Thyroid gland (tissue), 4 donors: Measurements from ENCODE around the gene NRN1. TPM values are rescaled to one million over a fixed set of nuclear protein-coding genes. Genes with fewer than 3 reads are reported as not detected.

Experiments
- DNase-seq, 2 donors: peaks; one replicate each; pipeline ENCODE4 v3.0.0-alpha.2; 2019
- H3K27ac ChIP-seq, 3 donors: fragments of 200-600 bp; sonication (generic); 1 replicate in 2 of 3; 2 replicates in 1 of 3; pipeline ENCODE4 v1.5.1; 2016 to 2019; ENCODE audit warnings: mild to moderate bottlenecking in 1 of 3, moderate library complexity in 1 of 3
- H3K27me3 ChIP-seq: fragments of 200-600 bp; sonication (generic); one replicate; pipeline ENCODE4 v1.5.1; 2019
- H3K36me3 ChIP-seq, 2 donors: fragments of 200-600 bp; sonication (generic); one replicate each; pipeline ENCODE4 v1.5.1; 2016 to 2019
- H3K4me1 ChIP-seq, 2 donors: fragments of 200-600 bp; sonication (generic); one replicate each; pipeline ENCODE4 v1.5.1; 2017 to 2019
- H3K4me3 ChIP-seq, 3 donors: fragments of 200-600 bp; sonication (generic); replicated peaks in 1 of 3; 1 replicate in 2 of 3; 2 replicates in 1 of 3; pipeline ENCODE4 v1.5.1; 2016; ENCODE audit warnings: mild to moderate bottlenecking in 1 of 3
- H3K9me3 ChIP-seq: fragments of 200-600 bp; sonication (generic); one replicate; pipeline ENCODE4 v1.5.1; 2017
- POLR2A ChIP-seq, 2 donors: fragments of 450-650 bp; IDR thresholded peaks; one replicate each; pipeline ENCODE4 v1.6.1; 2017; ENCODE audit warnings: antibody characterized with exemption in 2 of 2, mild to moderate bottlenecking in 2 of 2, moderate library complexity in 1 of 2
- WGBS, 2 donors: methylation state at CpG; one replicate each; pipeline ENCODE4 v1.1.5; 2017; 5-methylcytosine and 5-hydroxymethylcytosine counted together
- intact Hi-C: fragments of 100-400 bp; cut with DNase I; formaldehyde crosslinking; loops from one replicate; pipeline ENCODE4 v1.15.1; 2023
- total RNA-seq, 4 donors: library from RNA; depleted of rRNA; stranded (reverse); fragments of >200 nt; gene quantifications; one replicate each; pipeline ENCODE4 v1.2.3, GENCODE V29; 2016
- TF ChIP-seq, protein P1 (sequence below), 6 experiments: fragments of 200-600 bp in 3 of 6; fragments of 450-650 bp in 3 of 6; sonication (generic) in 3 of 6; IDR thresholded peaks; one replicate each; pipeline ENCODE4 v1.5.1; 2016 to 2019; ENCODE audit warnings: antibody characterized with exemption in 6 of 6, mild to moderate bottlenecking in 2 of 6, inconsistent platforms in 1 of 6, moderate library complexity in 1 of 6

Gene NRN1
- total RNA-seq, 4 donors from 2014 or later, result 1.1 to 10.3 (median 6.2) TPM

DNA sequence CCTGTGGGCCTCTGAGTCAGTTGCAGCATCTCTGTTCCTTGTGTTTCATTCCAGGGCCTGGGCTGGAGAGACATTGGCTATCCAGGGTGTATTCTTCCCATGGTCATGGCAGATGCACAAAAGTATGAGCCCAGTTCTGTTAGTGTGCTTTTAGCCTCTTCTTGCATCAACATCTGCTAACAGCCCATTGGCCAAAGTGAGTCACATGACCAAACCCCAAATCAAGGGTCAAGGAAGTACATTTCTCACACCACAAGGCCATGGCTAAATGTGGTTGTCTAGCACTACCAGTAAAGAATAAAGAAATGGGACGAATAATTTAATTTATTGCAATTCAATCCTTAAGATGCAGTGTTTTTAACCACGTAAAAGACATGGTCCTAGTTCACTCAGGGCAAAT, 43.9 kb downstream of the NRN1 start:
- no peaks in the 10 kb centered on the region for H3K27me3 ChIP-seq
- TF ChIP-seq, protein P1, sequence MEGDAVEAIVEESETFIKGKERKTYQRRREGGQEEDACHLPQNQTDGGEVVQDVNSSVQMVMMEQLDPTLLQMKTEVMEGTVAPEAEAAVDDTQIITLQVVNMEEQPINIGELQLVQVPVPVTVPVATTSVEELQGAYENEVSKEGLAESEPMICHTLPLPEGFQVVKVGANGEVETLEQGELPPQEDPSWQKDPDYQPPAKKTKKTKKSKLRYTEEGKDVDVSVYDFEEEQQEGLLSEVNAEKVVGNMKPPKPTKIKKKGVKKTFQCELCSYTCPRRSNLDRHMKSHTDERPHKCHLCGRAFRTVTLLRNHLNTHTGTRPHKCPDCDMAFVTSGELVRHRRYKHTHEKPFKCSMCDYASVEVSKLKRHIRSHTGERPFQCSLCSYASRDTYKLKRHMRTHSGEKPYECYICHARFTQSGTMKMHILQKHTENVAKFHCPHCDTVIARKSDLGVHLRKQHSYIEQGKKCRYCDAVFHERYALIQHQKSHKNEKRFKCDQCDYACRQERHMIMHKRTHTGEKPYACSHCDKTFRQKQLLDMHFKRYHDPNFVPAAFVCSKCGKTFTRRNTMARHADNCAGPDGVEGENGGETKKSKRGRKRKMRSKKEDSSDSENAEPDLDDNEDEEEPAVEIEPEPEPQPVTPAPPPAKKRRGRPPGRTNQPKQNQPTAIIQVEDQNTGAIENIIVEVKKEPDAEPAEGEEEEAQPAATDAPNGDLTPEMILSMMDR (IDR thresholded peaks at IDR 0.05), result no peak
- no peak for TF ChIP-seq POLR2A (IDR thresholded peaks at IDR 0.05)
- H3K27ac ChIP-seq, result no peak overlapping the region
- no peaks in the 10 kb centered on the region for H3K9me3 ChIP-seq
- no peaks in the 10 kb centered on the region for H3K36me3 ChIP-seq
- no peaks in the 10 kb centered on the region for H3K4me1 ChIP-seq
- no peak overlapping the region for H3K4me3 ChIP-seq
- DNase-seq, result no peak
- 95 to 97% methylated on average over 2 of the region's 2 CpGs for WGBS, 2 donors
- intact Hi-C loops, result no loop called here

DNA sequence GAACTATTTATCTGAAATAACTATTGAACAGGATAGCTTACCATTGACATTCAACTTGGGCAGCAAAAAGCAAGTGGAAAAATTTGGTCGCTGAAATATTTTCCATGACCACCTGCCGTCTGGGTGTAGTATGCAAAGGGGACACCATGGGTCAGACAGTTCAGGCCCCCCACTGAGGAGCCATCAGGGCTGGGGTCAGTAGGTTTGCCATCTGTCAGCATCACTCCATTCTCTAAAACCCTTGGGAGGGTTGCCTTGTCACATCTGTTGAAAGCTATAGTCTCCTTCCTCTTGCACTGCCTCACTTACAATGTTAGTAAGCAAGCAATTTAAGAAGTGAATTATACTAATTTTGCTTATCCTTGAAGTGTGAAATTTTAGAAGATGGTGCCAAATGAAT, 44.9 kb downstream of the NRN1 start:
- DNase-seq, result no peak
- Histone ChIP-seq H3K27ac (no peak overlapping the region), H3K27me3 (no peaks in the 10 kb centered on the region), H3K36me3 (no peaks in the 10 kb centered on the region), H3K4me1 (no peaks in the 10 kb centered on the region), H3K9me3 (no peaks in the 10 kb centered on the region), H3K4me3 (no peak overlapping the region)
- intact Hi-C loops, result no loop called here
- 86 to 92% methylated on average over 2 of the region's 2 CpGs for WGBS, 2 donors
- TF ChIP-seq, protein P1 (IDR thresholded peaks at IDR 0.05), result no peak
- no peak for TF ChIP-seq POLR2A (IDR thresholded peaks at IDR 0.05)

DNA sequence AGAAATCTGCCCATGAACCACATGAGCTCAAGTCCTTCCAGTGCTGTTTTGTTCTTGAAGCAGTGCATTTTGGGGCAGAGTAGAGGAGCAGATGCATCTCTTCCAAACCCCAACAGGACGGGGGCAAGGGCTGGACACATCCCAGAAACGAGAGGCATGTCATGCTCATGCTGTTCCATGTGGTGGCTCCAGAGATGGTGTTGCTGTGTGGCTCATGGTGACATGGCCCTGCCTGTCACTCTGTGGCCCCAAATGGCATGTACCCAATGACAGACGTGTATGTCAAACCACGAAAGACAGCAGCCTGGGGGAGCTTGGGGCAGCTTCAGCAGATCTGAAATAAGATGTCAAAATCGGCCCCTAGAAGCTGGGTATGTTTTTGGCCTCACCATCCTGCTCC, 46.3 kb downstream of the NRN1 start:
- no peaks in the 10 kb centered on the region for H3K36me3 ChIP-seq
- H3K4me3 ChIP-seq, result no peak overlapping the region
- TF ChIP-seq, protein P1 (IDR thresholded peaks at IDR 0.05), result no peak
- TF ChIP-seq POLR2A (IDR thresholded peaks at IDR 0.05), result no peak
- H3K27ac ChIP-seq, result no peak overlapping the region
- H3K4me1 ChIP-seq, result no peaks in the 10 kb centered on the region
- WGBS, 2 donors, result 89 to 94% methylated on average over 5 of the region's 5 CpGs
- no peaks in the 10 kb centered on the region for H3K9me3 ChIP-seq
- no peaks in the 10 kb centered on the region for H3K27me3 ChIP-seq
- intact Hi-C loops, result no loop called here
- DNase-seq, result no peak

DNA sequence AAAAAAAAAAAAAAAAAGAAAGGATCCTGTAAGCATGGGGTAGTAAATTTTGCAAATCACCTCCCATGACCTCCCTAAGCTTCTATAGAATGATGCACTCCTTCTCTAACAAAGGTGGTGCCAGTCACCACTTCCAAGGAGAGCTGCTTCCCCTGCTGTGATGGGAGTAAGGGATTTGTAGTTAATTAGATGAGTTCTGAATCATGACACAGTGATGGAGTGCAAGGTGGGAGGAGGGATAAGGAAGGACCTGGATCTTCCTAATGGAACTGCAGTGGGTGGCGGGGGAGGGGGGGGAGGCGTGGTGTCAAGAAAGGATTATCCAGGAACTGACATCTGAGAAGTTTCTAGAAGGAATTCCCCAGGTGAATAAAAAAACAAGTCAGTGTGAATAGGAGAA, 47.8 kb downstream of the NRN1 start:
- intact Hi-C loops, result no loop called here
- H3K27ac ChIP-seq, result no peak overlapping the region
- TF ChIP-seq POLR2A (IDR thresholded peaks at IDR 0.05), result no peak
- TF ChIP-seq, protein P1 (IDR thresholded peaks at IDR 0.05), result no peak
- no peaks in the 10 kb centered on the region for H3K4me1 ChIP-seq
- H3K36me3 ChIP-seq, result no peaks in the 10 kb centered on the region
- H3K4me3 ChIP-seq, result no peak overlapping the region
- WGBS, 2 donors, result 84% methylated on average over 2 of the region's 2 CpGs
- no peak for DNase-seq
- no peaks in the 10 kb centered on the region for H3K27me3 ChIP-seq
- no peaks in the 10 kb centered on the region for H3K9me3 ChIP-seq

DNA sequence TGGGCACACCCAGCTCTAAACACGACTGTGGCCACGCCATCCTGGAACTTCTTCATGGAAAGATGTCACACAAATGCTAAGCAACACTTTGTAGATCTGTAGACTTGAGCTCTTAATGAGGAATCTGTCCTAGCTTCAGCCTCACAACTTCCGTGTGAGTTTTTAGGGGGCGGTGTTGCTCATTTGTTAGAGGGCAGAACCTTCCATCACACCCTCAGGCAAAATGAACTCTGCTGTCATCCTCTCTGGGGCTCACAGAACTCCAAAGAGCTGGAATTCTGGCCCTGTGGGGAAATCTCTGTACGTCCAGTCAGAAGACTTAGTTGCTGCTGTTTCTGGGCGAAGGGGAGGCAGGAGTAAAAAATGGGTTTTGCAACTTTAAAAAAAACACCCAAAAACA, 49.8 kb downstream of the NRN1 start:
- DNase-seq, result no peak
- Histone ChIP-seq H3K4me3 (no peak overlapping the region), H3K27ac (no peak overlapping the region), H3K4me1 (no peaks in the 10 kb centered on the region), H3K27me3 (no peaks in the 10 kb centered on the region), H3K36me3 (no peaks in the 10 kb centered on the region), H3K9me3 (no peaks in the 10 kb centered on the region)
- TF ChIP-seq, protein P1 (IDR thresholded peaks at IDR 0.05), result no peak
- TF ChIP-seq POLR2A (IDR thresholded peaks at IDR 0.05), result no peak
- intact Hi-C loops, result no loop called here
- WGBS, 2 donors, result 66 to 76% methylated on average over 6 of the region's 6 CpGs
